COR-L47 (cell line): ENCODE measurements around the gene RASSF8.
A peak's percentile ranks its signal among the peaks of the same experiment; 100 is the strongest.

Source experiments
- DNase-seq: peaks from one replicate; lab custom pipeline; 2025; lab: John Stamatoyannopoulos, UW

The RASSF8 gene

DNA sequence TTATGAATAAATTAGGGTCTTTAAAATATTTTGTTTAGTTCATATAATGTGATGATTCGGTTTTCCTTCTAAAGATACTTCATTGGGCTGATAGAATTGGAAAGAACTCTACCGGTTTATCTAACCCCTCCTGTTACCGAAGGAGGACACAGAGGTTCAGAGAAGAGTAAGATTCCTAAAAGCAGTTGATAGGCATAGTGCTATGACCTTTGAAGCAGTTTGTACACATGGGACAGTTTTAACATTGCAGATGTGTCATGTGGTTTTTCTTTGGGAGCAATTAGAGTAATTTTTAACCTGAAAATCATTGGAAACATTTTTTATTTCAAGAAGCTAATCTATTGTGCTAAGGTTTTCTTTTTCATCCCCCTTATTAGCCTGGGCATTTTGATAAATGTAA lies 103.5 kb downstream of the RASSF8 start:
- no peak for DNase-seq

DNA sequence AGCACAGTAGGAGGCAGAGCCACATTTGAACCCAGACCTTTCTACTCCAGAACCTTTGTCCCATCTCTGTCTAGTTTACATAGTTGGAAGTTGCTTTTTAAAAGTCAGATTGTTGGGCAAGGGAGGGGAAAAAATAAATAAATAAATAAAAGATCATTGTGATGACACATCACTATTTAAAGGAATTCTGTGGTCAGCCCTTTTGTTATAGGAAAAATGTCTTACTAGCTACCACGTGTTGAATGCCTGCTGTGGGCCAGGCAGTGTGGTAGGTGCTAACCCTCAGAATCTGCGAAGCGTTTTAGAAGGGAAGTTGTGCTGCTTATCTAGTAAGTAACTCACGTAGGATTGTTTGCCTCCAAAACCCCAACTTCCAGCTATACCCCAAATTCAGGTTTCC lies 104.1 kb downstream of the RASSF8 start:
- DNase-seq: no peak

- DNase-seq: no peak
Observed at GRCh38 chr12:26065451-26065850, 107.0 kb downstream of the RASSF8 start.

- DNase-seq: no peak
Observed at GRCh38 chr12:26068503-26068902, 110.0 kb downstream of the RASSF8 start.

DNA sequence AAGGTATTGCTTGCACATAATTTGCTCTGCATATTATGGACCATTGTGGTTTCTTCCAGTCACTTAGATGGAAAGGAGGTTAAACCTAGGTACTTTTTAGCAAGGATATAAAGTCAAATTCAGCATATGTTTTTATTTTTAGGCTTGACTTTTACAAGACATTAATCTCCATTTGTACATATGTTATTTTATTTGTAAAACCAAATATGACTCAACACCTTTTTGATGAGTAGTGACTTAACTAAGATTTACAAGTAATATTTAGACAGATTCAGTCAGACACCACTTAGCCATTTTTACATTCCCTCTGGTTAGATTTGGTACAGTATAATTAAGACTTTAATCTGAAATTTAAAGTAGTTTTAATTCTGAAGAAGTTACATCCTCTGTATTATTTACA lies 111.3 kb downstream of the RASSF8 start:
- no peak for DNase-seq

GRCh38 chr12:26077915-26078702 lies 119.6 kb downstream of the RASSF8 start:
- DNase-seq: no peak

GRCh38 chr12:26080911-26081310 lies 122.4 kb downstream of the RASSF8 start:
- no peak for DNase-seq

- no peak for DNase-seq
Observed at GRCh38 chr12:26086936-26087335, 128.5 kb downstream of the RASSF8 start.

GRCh38 chr12:26088998-26089397 lies 130.5 kb downstream of the RASSF8 start:
- no peak for DNase-seq

- no peak for DNase-seq
Observed at GRCh38 chr12:26090836-26091510, 132.5 kb downstream of the RASSF8 start.

DNA sequence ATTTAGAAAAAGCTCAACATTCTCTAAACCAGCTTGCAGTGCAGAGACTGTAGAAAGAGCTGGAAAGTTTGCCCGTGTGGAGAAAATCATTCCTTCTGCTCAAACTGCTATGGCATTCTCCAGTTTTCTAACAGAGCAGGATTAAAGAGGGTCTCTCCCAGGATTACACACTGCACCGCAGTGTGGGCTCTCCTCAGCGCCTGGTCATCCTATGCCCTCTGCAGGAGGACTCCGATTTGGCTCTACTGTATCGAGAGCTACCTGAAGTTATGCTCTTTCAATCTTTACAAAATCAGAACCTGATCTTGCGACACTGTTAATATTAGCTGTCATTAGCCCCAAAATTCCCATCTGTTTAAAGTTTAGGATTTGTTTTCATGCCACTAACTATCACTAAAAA lies 133.3 kb downstream of the RASSF8 start:
- no peak for DNase-seq

- no peak for DNase-seq
Observed at GRCh38 chr12:26092346-26093105, 134.0 kb downstream of the RASSF8 start.

GRCh38 chr12:26095186-26095585 lies 136.7 kb downstream of the RASSF8 start:
- no peak for DNase-seq

DNA sequence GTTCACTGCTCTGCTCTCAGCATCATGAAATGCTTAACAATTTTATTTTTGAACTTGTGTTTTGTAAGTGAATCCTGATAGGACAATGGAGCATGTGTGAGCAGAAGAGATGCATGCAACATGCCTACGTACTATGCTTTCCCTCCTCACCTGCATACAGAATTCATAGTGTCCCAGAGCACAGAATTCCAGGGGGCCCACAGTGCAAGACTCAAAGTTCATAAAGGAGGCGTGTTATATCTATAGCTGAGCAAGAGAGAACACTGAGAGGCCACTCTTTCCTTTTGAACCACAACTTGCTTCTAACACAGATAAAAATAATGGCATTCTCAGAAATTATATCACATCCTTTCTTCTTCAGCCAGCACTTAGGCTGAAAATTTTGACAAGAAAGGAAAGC lies 137.6 kb downstream of the RASSF8 start:
- DNase-seq: no peak

GRCh38 chr12:26097046-26097878 lies 138.8 kb downstream of the RASSF8 start:
- DNase-seq: peak; percentile 7

- no peak for DNase-seq
Observed at GRCh38 chr12:26100666-26101349, 142.3 kb downstream of the RASSF8 start.

DNA sequence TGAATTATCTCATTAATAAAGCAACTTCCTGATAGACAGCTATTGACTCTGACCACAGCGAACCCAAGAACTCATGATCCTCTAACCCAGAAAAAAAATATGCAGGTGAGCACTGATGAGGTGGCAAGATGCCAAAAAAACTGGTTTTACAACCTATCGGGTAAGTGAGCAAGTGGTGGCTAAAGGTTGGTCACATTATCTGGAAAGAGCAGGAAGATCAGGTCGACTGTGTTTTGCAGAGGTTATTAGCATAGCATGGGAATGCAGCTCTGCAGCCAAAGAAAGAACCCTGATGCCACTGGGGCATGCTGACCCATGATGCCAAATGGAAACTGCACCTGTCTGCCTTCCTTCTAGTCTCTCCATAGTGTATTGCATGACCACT lies 142.9 kb downstream of the RASSF8 start:
- no peak for DNase-seq

DNA sequence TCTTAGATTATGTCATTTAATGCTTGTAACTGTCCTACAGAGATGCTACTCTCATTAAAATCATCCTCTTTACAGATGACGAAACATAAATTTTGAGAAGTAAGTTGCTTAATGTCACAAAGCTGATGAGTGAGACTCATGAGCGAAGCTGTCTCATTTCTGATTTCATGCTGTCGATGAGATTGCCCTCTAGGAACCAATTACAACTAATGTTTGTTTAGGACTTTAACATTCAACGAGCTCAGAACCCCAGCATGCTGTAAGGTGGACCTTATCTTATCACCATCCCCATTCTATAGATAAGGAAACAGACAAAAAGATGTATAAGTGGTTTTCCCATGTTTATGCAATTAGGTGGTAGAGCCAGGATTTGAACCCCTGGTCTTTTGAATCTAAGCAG lies 143.3 kb downstream of the RASSF8 start:
- no peak for DNase-seq

GRCh38 chr12:26102953-26103352 lies 144.5 kb downstream of the RASSF8 start:
- no peak for DNase-seq

DNA sequence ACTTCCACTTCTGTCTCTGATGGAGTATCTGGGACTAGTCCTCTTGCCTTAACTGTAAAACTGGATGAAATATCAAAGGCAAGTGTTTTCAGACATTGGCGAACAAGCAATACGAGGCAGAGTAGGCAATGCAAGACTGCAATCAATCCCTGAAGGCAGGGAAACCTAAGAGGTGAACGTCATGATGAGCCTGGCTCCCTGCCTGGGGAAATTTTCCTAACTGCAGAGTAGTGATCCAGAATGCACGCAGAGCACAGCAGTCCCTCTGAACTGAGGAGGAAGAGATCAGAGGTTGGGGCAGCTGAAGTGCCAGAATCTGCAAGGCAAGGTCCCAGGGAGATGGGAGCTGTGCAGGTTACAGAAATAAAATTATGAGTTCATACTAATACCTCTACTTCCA lies 147.9 kb downstream of the RASSF8 start:
- no peak for DNase-seq

GRCh38 chr12:26108915-26109314 lies 150.4 kb downstream of the RASSF8 start:
- no peak for DNase-seq
